ENCODE results near the gene HK1. TPM values are rescaled to one million over a fixed set of nuclear protein-coding genes. Genes with fewer than 3 reads are reported as not detected.
A peak's percentile ranks its signal among the peaks of the same experiment; 100 is the strongest.

The HK1 gene
- total RNA-seq, 4 donors from 2014 or later = 92.5 to 216 (median 126) TPM

DNA sequence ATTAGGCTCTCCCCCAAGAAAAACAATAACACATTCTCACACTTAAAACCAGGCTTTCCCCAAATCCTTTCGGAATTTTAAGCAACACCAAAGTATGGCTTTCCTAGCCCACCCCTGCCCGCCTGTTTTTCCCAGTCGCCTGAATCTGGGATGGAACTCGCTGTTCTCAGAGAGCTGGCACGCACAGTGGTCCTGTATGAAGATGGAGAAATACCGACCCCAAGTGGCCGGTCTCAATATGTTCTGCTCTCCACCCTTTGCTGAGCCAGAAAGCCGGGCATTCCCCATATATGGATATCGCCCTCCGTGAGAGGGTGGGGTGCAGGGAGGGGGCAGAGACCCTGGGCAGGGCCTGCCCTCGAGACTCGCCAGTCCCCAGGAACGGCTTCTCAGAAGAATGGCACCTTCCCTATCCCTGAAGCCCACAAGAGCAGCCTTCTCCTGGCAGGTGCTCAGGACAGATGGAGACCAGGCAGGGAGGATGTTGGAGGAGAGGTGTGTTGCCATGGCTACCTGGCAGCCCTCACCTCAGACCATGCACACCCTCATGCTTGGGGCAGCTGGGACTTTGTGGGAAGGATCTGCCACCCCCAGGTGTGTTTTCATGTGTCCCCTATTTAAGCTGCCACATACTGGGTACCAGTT lies 135.0 kb downstream of the HK1 start:
- Histone ChIP-seq H3K4me3 (peak overlapping the region in 1 of 2 donors; percentile 51), H3K4me1 (peaks cover 0 to 81% (median 11%) of the 10 kb centered on the region in 3 donors), H3K27me3 (no peaks in the 10 kb centered on the region), H3K9me3 (no peaks in the 10 kb centered on the region), H3K27ac (peak overlapping the region; percentile 74 to 96 (median 92)), H3K36me3 (no peaks in the 10 kb centered on the region)
- TF ChIP-seq POLR2A (IDR thresholded peaks at IDR 0.05) = no peak
- no peak for TF ChIP-seq EP300 (IDR thresholded peaks at IDR 0.05)
- TF ChIP-seq POLR2AphosphoS5 (IDR thresholded peaks at IDR 0.05) = peak; percentile 74
- peak in 3 of 4 experiments; percentile 83 to 86 (median 83) for TF ChIP-seq CTCF (IDR thresholded peaks at IDR 0.05)
- peak; percentile 50 for ATAC-seq
- WGBS, 2 donors (ENCODE audit: low coverage in 1 of 2) = 4% methylated on average over 3 to 7 of the region's 13 CpGs

DNA sequence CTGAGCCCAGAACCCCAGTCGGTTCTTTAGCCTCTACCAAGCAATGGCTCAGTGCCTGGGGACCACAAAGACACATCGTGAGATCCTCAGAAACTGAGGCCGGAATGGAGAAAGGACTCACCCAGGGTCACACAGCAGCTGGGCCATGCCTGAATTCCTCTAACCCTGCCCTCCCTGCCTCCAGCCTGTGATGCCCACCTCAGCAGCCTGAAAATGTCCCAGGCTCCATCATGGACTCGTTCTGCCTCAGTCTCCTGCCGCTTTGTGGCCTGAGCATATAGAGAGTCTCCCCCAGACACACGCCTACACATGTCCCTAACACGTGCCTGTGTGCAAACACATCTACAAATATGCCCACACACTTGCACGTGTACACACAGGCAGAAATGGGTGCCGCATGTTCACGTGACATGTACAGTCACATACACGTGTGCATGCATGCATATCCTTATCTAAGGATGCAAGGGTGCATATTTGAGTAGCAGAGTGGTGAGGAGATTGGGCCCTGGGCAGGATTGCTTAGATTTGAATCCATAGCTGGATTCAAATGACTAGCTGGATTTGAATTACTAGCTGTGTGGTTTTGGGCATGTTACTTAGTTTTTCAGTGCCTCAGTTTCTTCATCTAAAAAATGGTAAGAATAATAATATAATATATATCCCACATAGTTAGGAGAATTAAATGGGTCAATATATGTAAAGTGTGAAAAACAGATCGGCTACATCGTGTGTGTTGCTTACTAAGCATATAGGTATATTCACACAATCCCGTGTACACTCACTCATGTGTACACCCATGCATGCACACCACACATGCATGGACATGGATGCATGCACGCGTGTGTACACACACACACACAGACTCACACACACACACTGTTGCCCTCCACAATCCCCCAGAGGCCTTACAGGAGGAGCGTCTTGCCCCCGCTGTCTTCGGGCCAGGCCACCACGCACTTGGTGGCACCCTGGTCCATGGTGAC lies 136.0 kb downstream of the HK1 start:
- Histone ChIP-seq H3K4me1 (peaks cover 0 to 84% (median 7%) of the 10 kb centered on the region in 3 donors), H3K27ac (peak overlapping the region; percentile 74 to 96 (median 92)), H3K9me3 (no peaks in the 10 kb centered on the region), H3K4me3 (peak overlapping the region; percentile 50 to 51), H3K36me3 (no peaks in the 10 kb centered on the region), H3K27me3 (no peaks in the 10 kb centered on the region)
- 59 to 86% methylated on average over 9 to 12 of the region's 20 CpGs for WGBS, 2 donors (ENCODE audit: low coverage in 1 of 2)
- TF ChIP-seq EP300 (IDR thresholded peaks at IDR 0.05) (no peak), CTCF (IDR thresholded peaks at IDR 0.05) (peak in 1 of 4 experiments; percentile 5), POLR2AphosphoS5 (IDR thresholded peaks at IDR 0.05) (peak; percentile 16), POLR2A (IDR thresholded peaks at IDR 0.05) (no peak)
- ATAC-seq = no peak

DNA sequence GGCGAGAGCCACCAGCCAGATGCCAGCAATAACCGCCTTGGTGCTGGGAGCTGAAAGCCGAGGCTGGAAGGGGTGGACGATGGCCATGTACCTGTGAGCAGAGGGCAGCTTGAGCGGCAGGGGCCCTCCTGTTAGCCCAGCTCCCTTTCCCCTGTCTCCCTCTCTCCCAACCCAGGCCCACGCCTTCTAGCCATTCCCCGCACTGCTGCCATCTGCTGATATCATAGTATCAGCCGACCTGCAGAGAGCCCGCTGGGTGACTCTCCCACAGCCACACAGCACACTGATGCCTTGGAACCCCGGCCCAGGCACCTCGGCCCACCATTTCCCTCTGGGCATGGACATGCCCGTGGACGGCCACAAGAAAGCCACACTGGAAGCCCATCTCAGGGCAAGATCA lies 136.8 kb downstream of the HK1 start:
- no peaks in the 10 kb centered on the region for H3K9me3 ChIP-seq
- no peaks in the 10 kb centered on the region for H3K27me3 ChIP-seq
- no peaks in the 10 kb centered on the region for H3K36me3 ChIP-seq
- ATAC-seq = no peak
- peaks cover 0 to 84% (median 5%) of the 10 kb centered on the region in 3 donors for H3K4me1 ChIP-seq
- WGBS, 2 donors (ENCODE audit: low coverage in 1 of 2) = 70% methylated on average over 2 of the region's 13 CpGs; no CpG with 5 or more reads in 1 of the 2 donors
- peak overlapping the region; percentile 50 to 51 for H3K4me3 ChIP-seq
- TF ChIP-seq CTCF (IDR thresholded peaks at IDR 0.05) (peak in 1 of 4 experiments; percentile 15), POLR2AphosphoS5 (IDR thresholded peaks at IDR 0.05) (peak; percentile 44), EP300 (IDR thresholded peaks at IDR 0.05) (no peak)
- H3K27ac ChIP-seq = peak overlapping the region; percentile 58 to 96 (median 92)

GRCh38 chr10:69415951-69416350 lies 137.7 kb downstream of the HK1 start:
- peaks cover 0 to 84% (median 5%) of the 10 kb centered on the region in 3 donors for H3K4me1 ChIP-seq
- no peaks in the 10 kb centered on the region for H3K36me3 ChIP-seq
- peak overlapping the region; percentile 50 to 51 for H3K4me3 ChIP-seq
- ATAC-seq = no peak
- no peaks in the 10 kb centered on the region for H3K27me3 ChIP-seq
- H3K9me3 ChIP-seq = no peaks in the 10 kb centered on the region
- TF ChIP-seq CTCF (IDR thresholded peaks at IDR 0.05) (no peak), POLR2AphosphoS5 (IDR thresholded peaks at IDR 0.05) (peak; percentile 19)
- no CpG with 5 or more reads among the region's 10 CpGs for WGBS, 2 donors (ENCODE audit: low coverage in 1 of 2)
- peak overlapping the region; percentile 58 to 96 (median 92) for H3K27ac ChIP-seq

Measured in gastroesophageal sphincter (tissue), 4 donors.